Suppressor macrophage (primary cell): ENCODE results near the gene TRAF7.
"Not testable (repeated sequence)": the region's sequence is repeated elsewhere in the genome, so short reads cannot be mapped to it uniquely, and the experiment has no call there.

ENCODE experiments used
- DNase-seq, 4 experiments: peaks; one replicate each; pipeline ENCODE4 v3.0.0-alpha.2; 2020 to 2022

Gene TRAF7

DNA sequence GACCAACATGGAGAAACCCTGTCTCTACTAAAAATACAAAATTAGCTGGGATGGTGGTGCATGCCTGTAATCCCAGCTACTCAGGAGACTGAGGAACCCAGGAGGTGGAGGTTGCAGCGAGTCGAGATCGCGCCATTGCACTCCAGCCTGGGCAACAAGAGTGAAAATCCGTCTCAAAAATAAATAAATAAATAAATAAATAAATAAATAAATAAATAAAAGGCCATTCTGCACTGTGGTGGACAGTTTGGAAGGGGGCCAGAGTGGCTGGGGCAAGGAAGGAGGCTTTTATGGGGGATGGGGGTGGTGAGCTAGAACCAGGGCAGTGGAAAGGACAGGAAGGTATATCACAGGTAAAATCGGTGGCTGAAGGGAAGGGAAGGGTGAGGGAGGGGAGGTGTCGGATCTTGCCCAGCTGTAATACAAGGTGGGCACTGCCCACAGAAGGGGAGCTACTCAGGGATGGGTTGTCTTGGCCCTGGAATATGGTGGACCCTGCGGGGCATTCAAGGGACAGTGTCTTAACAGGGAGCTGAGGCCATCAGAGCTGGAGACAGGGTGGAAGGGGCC, 47.6 kb downstream of the TRAF7 start:
- not testable (repeated sequence) for DNase-seq

DNA sequence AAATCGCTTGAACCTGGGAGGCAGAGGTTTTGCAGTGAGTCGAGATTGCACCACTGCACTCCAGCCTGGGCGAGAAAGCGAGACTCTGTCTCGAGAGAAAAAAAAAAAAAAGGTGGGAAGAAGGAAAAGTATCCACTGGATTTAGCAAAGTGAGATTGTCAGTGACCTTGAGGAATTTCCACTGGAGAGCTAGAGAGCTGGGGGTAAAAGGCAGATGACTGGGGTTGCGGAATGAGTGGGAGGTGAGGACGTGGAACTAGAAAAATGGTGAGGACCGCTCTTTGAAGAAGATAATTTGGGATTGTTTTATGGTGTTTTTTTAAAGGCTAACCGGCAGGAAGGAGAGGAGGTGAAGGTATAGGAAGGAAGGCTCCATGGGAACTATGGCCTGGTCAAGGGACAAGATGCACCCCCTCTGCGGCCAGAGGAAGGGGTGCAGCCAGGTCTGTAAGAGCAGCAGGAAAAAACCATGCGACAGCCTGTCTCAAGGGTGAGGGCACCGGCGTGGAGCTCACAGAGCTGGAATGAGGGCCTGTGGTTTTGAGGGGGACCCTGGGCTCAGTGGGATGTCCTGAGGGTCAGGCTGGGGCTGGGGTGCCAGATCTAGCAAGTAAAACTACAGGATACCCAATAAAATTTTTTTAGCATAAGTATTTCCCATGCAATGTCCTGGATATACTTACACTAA, 49.0 kb downstream of the TRAF7 start:
- DNase-seq: no peak

DNA sequence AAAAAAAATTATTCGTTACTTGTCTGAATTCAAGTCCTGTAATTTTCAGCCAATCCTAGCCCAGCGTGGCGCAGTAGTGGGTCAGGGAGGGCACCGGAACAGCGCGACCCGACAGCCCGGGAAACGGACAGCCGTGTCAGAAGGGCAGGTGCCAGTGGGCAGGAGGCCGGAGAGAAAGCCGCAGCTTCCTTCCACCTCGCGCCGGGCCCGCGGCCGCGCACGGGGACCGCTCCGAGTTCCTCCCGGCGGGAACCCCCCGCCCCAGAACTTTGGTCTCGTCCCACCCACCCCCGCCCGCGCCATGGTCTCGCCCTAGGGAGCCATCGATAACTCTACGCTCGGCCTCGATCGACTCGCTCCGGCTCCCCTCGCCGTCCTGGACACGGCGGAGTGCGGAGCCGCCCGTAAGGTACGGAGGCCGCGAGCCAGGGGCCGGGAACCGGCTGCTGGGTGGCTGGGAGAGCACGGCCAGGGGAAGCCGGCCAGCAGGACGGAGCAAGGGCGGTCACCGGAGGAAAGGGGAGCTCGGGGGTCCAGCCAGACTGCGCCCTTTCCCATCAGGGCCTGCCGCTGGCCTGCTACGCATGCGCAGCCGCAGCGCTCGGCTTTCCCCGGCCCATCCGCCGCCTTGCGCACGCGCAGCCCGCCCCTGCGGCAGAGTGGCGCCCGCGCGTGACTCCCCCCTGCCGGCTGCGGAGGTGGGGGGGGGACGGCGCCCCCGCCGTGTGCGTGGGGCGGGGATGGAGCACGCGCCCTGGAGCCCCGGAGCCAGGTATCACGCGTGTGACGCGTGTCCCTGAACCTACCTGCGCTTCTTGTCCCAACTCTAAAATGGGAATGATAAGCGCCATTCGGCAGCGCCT, 49.8 kb downstream of the TRAF7 start, which contains the start of gene MLST8:
MLST8 (plus strand) TSS at position 351 of the 863 bp plus-strand sequence. CDS start 632 bp downstream, outside the sequence.
- peak; percentile 88 to 97 (median 93) for DNase-seq

DNA sequence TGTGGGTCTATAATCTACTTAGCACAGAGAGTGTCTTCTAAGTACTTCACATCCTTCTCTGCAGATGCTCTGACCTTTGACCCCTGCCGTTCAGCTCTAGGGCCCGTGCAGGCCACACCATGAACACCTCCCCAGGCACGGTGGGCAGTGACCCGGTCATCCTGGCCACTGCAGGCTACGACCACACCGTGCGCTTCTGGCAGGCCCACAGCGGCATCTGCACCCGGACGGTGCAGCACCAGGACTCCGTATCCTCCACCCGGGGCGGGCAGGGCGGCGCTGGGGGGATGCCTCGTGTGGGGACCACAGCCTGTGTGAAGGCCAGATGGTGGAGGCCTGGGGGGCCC, 50.4 kb downstream of the TRAF7 start:
- DNase-seq: no peak

DNA sequence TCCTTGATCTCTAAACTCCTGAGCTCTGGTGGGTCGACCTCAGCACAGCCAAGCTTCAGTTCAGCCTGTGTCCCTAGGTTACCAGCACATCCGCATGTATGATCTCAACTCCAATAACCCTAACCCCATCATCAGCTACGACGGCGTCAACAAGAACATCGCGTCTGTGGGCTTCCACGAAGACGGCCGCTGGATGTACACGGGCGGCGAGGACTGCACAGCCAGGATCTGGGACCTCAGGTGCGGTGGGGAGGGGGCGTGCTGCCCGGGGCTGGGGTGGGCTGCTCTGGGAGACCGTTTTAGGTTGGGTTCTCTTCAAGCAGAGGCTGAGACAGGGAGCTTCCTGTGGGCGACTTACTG, 50.8 kb downstream of the TRAF7 start:
- no peak for DNase-seq

DNA sequence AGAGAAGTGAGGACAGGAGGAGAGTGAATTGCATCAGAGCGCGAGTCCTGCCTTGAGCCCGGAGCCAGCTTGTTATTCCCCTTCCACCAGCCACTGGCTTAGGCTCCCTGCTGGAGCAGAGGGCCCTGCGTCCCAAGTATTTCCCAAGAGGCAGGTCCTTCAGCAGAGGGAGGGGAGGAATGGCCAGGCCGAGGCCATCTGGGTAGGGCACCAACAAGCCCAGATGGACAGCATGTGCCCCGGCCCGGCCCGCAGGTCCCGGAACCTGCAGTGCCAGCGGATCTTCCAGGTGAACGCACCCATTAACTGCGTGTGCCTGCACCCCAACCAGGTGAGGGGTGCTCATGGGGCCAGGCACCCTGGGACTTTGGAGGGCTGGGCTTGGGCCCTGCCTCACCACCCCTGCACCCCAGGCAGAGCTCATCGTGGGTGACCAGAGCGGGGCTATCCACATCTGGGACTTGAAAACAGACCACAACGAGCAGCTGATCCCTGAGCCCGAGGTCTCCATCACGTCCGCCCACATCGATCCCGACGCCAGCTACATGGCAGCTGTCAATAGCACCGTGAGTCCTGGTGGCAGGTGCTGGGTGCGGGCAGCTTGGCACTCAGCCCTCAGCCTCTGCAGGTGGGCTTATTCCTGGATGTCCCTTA, 51.3 kb downstream of the TRAF7 start:
- DNase-seq: peak; percentile 30 to 66 (median 62)

DNA sequence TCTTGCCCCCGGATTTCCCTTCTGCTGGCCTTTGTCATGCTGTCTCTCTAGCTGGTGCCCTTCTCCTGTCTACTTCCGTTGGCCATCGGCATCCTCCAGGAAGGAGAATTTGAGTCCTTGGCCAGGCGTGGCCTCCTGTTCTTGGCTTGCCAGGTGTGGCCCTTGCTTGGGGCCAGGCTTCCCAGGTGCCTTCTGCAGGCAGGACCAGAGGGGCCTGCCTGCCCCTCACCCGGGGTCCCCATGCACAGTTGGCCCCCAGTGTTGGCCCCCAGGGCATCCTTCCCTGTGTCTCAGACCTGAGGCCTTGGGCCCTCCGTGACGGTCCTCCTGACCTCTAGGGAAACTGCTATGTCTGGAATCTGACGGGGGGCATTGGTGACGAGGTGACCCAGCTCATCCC, 52.3 kb downstream of the TRAF7 start:
- no peak for DNase-seq

DNA sequence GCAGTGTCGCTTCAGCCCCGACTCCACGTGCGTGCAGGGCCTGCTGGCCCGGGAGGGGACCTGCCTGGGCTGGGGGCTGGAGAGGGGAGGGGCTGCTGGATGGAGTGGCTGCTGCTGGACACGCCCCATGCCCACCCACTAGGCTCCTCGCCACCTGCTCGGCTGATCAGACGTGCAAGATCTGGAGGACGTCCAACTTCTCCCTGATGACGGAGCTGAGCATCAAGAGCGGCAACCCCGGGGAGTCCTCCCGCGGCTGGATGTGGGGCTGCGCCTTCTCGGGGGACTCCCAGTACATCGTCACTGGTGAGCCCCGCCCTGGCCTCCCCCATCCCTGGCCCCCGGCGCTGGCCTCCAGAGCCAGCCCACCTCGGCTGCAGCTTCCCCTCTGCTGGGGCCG, 52.7 kb downstream of the TRAF7 start:
- no peak for DNase-seq

DNA sequence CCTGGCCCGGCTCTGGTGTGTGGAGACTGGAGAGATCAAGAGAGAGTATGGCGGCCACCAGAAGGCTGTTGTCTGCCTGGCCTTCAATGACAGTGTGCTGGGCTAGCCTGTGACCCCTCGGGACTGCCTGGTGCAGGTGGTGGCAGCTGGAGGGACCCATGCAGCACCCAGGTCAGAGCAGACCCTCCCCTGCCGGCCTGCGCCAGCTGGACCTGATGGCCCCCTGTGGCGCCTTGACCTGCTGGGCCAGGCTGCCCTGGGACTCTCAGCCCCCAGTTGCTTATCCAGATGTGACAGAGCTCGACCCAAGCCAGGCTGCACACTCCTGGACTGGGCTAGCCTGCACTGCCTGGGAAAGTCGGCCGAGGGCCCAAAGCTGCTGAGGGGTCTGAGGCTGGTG, 53.2 kb downstream of the TRAF7 start:
- no peak for DNase-seq

DNA sequence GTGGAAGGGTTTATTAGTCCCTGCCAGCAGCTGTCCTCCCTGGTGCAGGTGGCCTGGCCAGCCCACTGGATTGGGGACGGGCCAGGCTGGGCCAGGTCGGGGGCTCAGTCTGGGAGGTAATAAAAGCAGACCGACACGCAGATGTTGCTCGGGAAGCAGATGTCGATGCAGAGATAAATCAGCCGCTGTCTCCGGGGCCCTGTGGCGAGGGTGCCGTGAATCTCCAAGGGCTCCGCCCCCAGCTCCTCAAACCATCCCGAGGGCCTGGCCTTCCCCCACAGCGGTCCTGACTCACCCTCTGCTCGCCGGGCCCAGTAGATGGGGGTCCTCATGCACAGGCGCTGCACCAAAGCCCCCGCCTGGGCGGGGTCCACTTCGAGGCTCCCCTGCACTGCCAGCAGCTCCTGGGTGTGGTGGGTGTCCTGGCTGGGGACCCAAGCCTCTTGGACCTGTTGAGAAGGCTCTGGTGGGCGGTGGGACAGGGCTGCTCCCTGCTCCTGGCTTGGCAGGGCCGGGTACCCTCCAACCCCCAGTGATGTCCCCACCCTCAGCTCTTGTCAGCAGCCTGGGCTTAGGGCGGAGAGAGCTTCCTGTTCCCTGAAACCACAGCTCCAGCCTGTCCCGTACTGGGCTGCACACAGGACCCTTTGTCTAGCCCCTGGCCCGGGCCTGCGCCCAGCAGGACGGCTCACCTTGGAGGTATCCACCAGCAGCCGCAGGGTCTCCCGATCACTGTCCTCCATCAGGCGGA, 53.9 kb downstream of the TRAF7 start:
- DNase-seq: no peak

DNA sequence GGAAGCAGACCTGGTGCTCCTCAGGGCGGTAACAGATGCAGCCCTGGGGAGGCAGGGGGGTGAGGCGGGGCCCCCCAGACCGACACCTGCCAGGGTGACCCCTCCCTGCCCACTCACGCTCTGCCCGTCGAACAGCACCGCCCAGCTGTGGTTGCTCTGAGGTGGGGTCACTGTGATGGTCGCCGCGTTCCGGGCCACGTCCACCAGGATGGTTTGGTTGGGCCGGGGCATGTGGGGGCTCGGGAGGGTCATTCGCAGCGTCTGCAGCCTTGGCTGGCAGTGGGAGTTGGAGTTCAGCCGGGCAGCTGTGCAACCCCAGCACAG, 54.4 kb downstream of the TRAF7 start:
- no peak for DNase-seq

DNA sequence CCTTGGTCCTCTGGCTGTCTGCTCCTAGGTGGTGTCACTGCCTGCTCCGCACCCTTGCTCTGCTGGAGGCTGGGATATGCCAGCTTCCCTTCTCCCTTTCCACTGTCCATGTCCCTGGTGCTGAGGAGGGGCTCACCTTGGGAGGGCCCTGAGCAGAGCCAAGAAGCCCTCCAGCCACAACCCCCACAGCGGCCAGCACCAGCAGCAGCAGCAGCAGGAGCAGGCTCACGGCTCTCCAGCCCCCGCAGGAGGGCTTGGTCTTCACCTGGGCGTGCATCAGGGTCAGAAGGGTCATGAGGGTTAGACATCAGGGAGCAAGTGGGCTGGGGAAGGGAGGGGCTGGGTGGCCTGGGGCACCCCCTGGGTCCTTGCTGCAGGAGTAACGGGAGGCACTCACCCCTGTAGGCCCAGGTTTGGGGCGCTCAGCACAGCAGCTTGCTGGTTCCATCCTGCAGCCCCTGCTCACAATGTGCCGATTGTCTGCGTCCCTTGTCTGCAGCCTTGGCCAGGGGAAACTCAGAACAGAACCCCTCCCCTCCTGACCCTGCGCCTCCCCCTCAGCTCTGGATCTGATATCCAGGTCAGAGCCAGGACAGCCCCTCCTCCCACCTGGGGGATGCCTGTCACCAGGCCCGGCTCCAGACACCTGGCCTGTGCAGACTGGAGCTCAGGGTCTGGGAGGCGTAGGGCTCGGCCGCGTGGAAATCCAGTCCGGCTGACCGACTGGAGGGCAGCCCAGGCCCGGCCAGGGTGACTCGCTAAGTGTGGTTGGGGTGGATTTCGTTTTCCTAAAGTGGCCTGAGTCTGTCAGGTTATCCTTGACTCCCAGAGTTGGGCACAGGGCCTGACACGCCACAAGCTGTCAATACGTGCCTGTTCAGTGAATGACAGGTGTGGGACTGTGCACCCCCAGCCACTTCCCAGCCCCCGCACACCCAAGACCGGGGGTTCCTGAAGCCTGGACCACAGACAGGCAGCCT, 55.1 kb downstream of the TRAF7 start, which contains the start of gene BRICD5:
BRICD5 (minus strand) TSS at position 478 of the 980 bp plus-strand sequence; CDS start at position 448, 30 bp downstream.
- DNase-seq: no peak

DNA sequence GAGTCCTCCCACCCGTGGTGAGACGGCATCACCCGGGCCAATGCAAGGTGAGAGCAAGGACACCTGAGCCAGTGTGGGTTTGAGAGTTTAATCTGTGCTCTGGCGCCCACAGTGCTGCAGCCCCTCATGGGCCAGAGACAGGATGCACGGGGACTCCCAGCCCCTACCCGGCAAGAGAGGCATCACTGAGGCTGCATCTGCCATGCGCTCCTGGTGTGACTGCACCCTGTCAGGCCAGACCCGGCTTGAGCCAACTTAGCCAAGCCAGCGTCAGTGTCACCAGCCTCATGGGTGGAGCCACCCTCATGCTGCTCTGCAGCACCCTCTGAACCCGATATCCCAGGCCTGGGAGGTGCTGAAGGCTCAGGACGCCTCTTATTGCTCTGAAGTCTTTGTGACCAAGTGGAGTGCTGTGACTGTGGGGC, 56.4 kb downstream of the TRAF7 start:
- DNase-seq: no peak

DNA sequence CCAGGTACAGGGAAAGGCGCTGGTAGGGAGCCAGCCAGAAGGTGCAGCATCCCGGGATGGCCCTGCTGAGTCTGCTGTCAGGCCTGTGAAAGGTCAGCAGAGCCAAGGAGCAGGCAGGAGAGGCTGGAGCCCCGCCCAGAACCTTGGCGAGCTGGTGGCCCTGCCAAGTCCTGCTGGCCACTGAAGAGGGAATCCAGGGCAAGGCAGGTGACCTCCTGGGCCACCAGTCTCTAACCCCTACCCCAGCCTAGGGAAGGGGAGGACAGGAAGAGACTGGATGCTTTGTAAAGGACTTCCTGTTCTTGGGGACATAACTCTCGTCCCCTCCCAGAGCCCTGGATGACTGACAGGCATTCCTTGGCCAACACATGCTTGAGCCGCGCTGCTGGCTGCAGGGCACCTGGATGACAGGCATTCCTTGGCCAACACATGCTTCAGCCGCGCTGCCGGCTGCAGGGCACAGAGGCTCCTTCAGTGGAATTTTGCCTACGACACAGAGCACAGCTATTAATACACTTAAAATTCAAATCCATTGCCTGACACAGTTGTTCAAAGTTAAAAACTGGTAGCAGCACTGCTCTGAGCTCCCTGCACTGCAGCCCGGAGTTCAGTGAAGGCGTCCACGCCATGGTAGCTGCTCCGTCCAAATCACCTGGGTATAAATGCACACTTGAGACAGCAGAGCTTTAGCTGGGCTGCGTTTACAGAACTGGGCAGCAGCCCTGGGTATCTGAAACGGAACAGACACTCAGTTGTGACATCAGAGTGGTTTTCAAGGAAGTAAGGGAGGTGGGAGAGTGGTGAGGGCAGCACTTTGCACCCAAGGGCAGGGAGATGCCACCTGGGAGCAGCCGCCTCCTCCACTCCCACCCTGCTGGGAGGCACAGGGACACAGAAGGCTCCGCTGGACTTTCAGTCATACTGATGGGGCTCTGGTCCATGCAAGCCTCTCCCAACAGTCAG, 57.1 kb downstream of the TRAF7 start:
- peak; percentile 33 to 67 (median 66) for DNase-seq

DNA sequence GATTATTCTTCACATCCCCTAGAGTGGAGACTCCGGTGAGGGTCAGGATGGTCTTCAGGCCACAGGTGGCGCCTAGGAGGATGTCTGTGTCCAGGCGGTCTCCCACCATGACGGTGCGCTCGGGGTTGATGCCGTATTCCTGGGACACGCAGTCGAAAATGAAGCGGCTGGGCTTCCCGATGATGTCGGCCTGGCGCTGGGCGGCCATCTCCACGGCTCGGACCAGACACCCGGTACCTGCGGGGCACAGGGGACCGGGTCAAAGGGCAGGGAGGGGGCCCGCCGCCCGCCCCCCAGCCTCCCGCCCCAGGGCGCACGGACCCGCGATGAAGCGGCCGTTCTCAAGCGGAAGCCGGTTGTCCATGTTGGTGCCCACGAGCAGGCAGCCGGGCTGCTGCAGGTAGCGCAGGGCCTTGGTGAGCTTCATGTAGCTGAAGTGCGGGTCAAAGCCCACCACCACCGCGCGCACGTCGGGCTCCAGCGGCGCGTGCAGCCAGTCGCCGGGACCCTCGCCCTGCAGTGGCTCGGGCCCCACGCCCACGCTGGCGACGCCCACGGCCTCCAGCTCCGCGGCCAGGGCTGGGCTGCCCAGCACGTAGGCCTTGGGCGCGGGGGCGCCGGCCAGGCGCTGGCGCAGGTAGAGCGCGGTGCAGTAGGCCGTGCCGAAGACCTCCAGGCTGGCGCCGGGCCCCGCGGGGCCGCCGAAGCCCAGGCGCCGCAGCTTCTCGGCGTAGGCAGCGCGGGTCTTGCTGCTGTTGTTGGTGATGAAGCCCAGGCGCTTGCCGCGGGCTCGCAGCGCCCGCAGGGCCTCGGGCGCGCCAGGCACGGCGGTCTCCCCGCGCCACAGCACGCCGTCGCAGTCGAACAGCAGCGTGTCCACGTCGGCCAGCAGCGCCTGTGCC, 58.5 kb downstream of the TRAF7 start:
- DNase-seq: peak; percentile 22 to 68 (median 46)

DNA sequence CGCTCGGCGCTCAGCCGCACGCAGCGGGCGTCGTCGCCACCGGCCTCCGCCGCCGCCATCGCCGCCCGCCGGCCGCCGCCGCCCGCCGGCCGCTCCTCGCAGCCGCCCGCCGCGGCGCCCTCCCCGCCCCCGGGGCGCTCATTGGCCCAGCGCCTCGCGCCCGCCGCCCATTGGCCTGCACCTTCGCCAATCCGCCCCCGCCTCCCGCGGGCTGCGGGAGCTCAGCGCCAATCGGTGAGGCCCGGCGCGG, 59.1 kb downstream of the TRAF7 start, which contains the start of gene PGP:
PGP (minus strand) TSS at position 122 of the 250 bp plus-strand sequence; CDS start at position 59, 63 bp downstream.
- DNase-seq: no peak

DNA sequence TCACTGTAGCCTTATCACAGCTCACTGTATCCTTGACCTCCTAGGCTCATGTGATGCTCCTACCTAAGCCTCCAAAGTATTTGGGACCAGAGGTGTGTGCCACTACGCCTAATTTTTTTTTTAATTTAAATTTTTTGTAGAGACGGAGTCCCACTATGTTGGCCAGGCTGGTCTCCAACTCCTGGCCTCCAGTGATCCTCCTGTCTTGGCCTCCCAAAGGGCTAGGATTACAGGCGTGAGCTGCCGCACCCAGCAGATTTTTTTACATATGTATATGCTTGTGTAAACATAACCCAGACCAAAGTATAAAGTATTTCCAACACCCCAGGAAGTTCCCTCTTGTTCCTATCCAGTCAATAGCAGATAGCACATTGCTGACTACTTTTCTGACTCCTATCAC, 60.7 kb downstream of the TRAF7 start:
- DNase-seq: no peak

DNA sequence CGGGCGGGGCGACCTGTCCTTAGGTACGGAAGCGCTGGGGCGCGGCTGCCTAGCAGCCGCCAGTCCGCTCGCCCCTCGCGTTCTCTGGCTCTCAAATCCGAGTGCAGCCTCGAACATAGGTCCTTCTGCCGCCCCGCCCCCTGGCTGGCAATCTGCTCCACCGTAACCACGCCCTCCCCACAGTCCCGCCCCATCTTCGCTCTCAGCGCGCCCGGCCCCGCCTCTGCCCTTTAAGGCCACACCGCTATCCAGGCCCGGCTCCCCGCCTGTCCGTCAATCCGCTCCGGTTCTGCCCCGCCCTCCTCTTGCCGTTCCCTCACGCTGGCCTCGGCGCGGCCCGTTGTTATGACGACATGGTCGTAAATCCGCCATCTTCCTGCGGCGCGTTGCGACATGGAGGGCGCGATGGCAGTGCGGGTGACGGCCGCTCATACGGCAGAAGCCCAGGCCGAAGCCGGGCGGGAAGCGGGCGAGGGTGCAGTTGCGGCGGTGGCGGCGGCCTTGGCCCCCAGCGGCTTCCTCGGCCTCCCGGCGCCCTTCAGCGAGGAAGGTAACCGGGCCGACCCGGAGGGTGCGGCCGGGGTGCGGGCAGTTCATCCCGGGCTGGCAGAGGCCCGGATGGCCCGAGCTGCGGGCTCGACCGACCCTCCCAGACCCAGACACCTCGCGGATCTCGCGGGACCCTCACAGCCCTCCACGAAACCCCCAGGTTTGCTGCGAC, 67.8 kb downstream of the TRAF7 start, which contains the start of gene E4F1:
E4F1 (plus strand) TSS at position 371 of the 721 bp plus-strand sequence; CDS start at position 394, 23 bp downstream.
- DNase-seq: peak; percentile 100
